Left ventricle myocardium inferior (tissue), 1 donor: ENCODE measurements around the gene CENPT. TPM values are rescaled to one million over a fixed set of nuclear protein-coding genes. Genes with fewer than 3 reads are reported as not detected.

Experiments
- DNase-seq: peaks from one replicate; pipeline ENCODE4 v3.0.0-alpha.2; 2020
- H3K27ac ChIP-seq: fragments of 200-600 bp; replicated peaks from 2 replicates; pipeline ENCODE4 v1.8.0; 2021
- H3K27me3 ChIP-seq: fragments of 200-600 bp; 2 replicates; pipeline ENCODE4 v1.8.0; 2021; ENCODE audit warnings: low read depth
- H3K36me3 ChIP-seq: fragments of 200-600 bp; 2 replicates; pipeline ENCODE4 v1.8.0; 2021
- H3K4me1 ChIP-seq: fragments of 200-600 bp; 2 replicates; pipeline ENCODE4 v1.8.0; 2021
- H3K4me3 ChIP-seq: fragments of 200-600 bp; 2 replicates; pipeline ENCODE4 v1.8.0; 2021; ENCODE audit warnings: mild to moderate bottlenecking, moderate library complexity
- H3K9me3 ChIP-seq: fragments of 200-600 bp; replicated peaks from 2 replicates; pipeline ENCODE4 v1.8.0; 2021
- CTCF ChIP-seq: fragments of 200-600 bp; IDR thresholded peaks from 2 replicates; pipeline ENCODE4 v1.8.0; 2021; ENCODE audit warnings: antibody characterized with exemption, mild to moderate bottlenecking, borderline replicate concordance
- intact Hi-C: fragments of 100-400 bp; cut with micrococcal nuclease; formaldehyde crosslinking; loops from one replicate; pipeline ENCODE4 v1.11.0; 2022
- total RNA-seq: library from RNA; stranded (reverse); fragmentation: NEBNext Ultra II Directional; extraction: Animal tissue kit (Norgen Biotek cat#: 25700); gene quantifications from one replicate; pipeline ENCODE4 v1.2.1, GENCODE V29; 2021
- donor health status: DM: no; HTN: yes; CAD: no; lungs with severe emphysema.

Gene CENPT
- total RNA-seq, 1 donor from 2014 or later = 20.2 TPM

DNA sequence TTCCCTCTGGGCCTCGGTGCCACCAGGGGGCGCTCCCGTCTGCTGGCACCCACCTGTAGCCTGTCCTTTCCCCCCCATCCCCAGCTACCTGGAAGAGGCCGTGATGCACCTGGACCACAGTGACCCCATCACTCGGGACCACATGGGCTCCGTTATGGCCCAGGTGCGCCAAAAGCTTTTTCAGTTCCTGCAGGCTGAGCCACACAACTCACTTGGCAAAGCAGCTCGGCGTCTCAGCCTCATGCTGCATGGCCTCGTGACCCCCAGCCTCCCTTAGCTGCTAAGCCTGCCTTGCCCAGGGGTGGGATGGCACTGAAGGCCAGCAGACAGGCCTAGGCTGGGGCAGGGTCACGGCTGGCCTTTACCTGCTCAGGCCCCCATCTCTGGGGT lies 36.4 kb upstream of the CENPT start:
- Histone ChIP-seq H3K9me3 (no peaks in the 10 kb centered on the region), H3K36me3 (peaks cover 56% of the 10 kb centered on the region), H3K27me3 (no peaks in the 10 kb centered on the region), H3K4me1 (peaks cover 56% of the 10 kb centered on the region), H3K27ac (peak overlapping the region; percentile 93), H3K4me3 (no peak overlapping the region)
- intact Hi-C loops = no loop called here
- TF ChIP-seq CTCF = peak; percentile 89
- peak; percentile 54 for DNase-seq

GRCh38 chr16:67883146-67883871 lies 35.8 kb upstream of the CENPT start:
- Histone ChIP-seq H3K27me3 (no peaks in the 10 kb centered on the region), H3K9me3 (no peaks in the 10 kb centered on the region), H3K4me3 (peak overlapping the region; percentile 29), H3K27ac (peak overlapping the region; percentile 93), H3K36me3 (peaks cover 61% of the 10 kb centered on the region), H3K4me1 (peaks cover 56% of the 10 kb centered on the region)
- DNase-seq = no peak
- intact Hi-C loops = no loop called here
- no peak for TF ChIP-seq CTCF

- H3K36me3 ChIP-seq = peaks cover 69% of the 10 kb centered on the region
- H3K27me3 ChIP-seq = no peaks in the 10 kb centered on the region
- peak overlapping the region; percentile 93 for H3K27ac ChIP-seq
- H3K9me3 ChIP-seq = no peaks in the 10 kb centered on the region
- intact Hi-C loops = no loop called here
- H3K4me3 ChIP-seq = peak overlapping the region; percentile 29
- no peak for TF ChIP-seq CTCF
- DNase-seq = peak; percentile 72
- H3K4me1 ChIP-seq = peaks cover 56% of the 10 kb centered on the region
Measured at GRCh38 chr16:67882374-67883145, 35.1 kb upstream of the CENPT start.

GRCh38 chr16:67881621-67882161 lies 34.2 kb upstream of the CENPT start:
- H3K9me3 ChIP-seq = no peaks in the 10 kb centered on the region
- TF ChIP-seq CTCF = no peak
- H3K4me3 ChIP-seq = peak overlapping the region; percentile 27
- peaks cover 56% of the 10 kb centered on the region for H3K4me1 ChIP-seq
- no peaks in the 10 kb centered on the region for H3K27me3 ChIP-seq
- peaks cover 77% of the 10 kb centered on the region for H3K36me3 ChIP-seq
- peak overlapping the region; percentile 93 for H3K27ac ChIP-seq
- intact Hi-C loops = no loop called here
- DNase-seq = peak; percentile 63

DNA sequence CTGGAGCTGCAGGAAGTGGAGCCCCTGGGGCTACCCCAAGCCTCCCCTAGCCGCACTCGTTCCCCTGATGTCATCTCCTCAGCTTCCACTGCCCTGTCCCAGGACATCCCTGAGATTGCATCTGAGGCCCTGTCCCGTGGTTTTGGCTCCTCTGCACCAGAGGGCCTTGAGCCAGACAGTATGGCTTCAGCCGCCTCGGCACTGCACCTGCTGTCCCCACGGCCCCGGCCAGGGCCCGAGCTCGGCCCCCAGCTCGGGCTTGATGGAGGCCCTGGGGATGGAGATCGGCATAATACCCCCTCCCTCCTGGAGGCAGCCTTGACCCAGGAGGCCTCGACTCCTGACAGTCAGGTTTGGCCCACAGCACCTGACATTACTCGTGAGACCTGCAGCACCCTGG lies 33.1 kb upstream of the CENPT start:
- intact Hi-C loops = no loop called here
- TF ChIP-seq CTCF = no peak
- no peaks in the 10 kb centered on the region for H3K27me3 ChIP-seq
- H3K27ac ChIP-seq = peak overlapping the region; percentile 93
- peaks cover 85% of the 10 kb centered on the region for H3K36me3 ChIP-seq
- H3K4me1 ChIP-seq = peaks cover 67% of the 10 kb centered on the region
- no peak for DNase-seq
- no peaks in the 10 kb centered on the region for H3K9me3 ChIP-seq
- no peak overlapping the region for H3K4me3 ChIP-seq
